Measurements from ENCODE around the gene EMILIN2.

- TF ChIP-seq POLR2A (IDR thresholded peaks at IDR 0.05) (no peak), POLR2AphosphoS5 (IDR thresholded peaks at IDR 0.05) (no peak)
These were observed 69.4 kb downstream of the EMILIN2 start for GRCh38 chr18:2916184-2916583.

Data from spleen (tissue), 3 donors.